ENCODE results near the gene KYNU. TPM values are rescaled to one million over a fixed set of nuclear protein-coding genes. Genes with fewer than 3 reads are reported as not detected.

KYNU gene
- 3.5 TPM for total RNA-seq

DNA sequence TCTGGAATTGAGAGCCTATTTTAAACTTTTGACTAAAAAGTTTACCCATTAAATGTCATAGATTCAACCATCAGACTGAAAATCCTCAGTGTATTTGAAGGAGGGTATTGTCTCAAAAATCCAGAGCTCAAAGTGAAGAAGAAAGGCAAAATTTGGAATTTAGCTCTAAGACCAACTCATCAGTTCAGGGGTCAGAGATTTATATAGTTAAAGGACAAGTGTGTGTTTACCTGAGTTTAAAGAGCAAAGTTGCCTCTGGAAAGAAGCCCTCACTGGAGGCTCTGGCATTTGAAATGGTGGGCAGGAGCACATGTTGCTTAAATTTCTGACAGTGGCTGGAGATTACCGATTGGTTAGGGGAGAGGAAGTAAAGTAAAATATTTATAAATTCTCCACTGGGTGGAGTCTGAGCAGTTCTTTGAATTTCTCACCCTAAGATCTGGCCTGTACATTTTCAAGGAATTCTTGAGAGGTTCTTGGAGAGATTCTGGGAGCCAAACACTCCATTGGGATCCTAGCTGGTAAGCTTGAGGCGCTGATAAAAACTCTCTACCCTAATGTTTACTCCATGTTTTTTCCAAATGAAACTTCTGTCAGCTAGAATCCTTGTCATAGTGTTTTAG, at the start of gene KYNU:
Gene KYNU (plus strand): TSS at position 449 of the 623 bp plus-strand sequence. CDS start 7,704 bp downstream, outside the sequence.

All from camera-type eye (tissue), 1 donor.